NCI-H460 (cell line): ENCODE measurements around the gene NFKBIA. TPM values are rescaled to one million over a fixed set of nuclear protein-coding genes. Genes with fewer than 3 reads are reported as not detected.
A peak's percentile ranks its signal among the peaks of the same experiment; 100 is the strongest.
"Not testable (repeated sequence)": the region's sequence is repeated elsewhere in the genome, so short reads cannot be mapped to it uniquely, and the experiment has no call there.

Experiments
- DNase-seq: peaks from one replicate; pipeline ENCODE4 v3.0.0-alpha.2; 2016; ENCODE audit warnings: low read depth; ENCODE audit errors: extremely low read depth
- total RNA-seq: library from RNA; depleted of rRNA; stranded (reverse); fragments of >200 nt; shearing (Covaris generic); gene quantifications from 2 replicates; pipeline ENCODE4 v1.2.3, GENCODE V29; 2014

The NFKBIA gene
- total RNA-seq, 1 experiment from 2014 or later = 63.3 TPM

DNA sequence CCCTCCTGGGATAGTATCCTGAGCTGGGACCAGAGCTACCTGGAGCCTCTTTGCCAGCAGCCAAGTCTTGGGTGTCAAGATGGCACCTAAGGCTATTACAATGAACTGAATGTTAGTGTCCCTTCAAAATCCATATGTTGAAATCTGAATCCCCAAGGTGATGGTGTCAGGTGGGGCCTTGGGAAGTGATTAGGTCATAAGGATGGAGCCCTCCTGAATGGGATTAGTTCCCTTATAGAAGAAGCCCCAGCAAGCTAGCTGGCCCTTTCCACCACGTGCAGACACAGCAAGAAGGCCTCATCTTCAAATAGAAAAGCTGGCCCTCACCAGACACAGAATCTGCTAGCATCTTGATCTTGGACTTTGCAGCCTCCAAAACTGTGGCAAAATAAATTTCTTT, 12.4 kb downstream of the NFKBIA start:
- DNase-seq = no peak

DNA sequence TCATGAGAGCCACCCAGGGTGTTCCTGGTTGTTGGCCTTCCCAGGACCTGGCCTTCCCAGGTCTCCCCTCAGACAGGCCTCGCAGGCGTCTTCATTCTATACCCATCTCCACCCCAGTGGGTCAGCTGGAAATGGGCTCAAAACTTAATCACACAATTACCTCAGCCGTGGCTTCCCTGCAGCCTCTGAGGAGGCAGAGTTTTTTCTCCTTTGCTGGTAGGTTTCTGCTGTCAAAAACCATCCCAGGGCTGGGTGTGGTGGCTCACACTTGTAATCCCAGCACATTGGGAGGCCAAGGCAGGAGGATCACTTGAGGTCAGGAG, 13.2 kb downstream of the NFKBIA start:
- no peak for DNase-seq

DNA sequence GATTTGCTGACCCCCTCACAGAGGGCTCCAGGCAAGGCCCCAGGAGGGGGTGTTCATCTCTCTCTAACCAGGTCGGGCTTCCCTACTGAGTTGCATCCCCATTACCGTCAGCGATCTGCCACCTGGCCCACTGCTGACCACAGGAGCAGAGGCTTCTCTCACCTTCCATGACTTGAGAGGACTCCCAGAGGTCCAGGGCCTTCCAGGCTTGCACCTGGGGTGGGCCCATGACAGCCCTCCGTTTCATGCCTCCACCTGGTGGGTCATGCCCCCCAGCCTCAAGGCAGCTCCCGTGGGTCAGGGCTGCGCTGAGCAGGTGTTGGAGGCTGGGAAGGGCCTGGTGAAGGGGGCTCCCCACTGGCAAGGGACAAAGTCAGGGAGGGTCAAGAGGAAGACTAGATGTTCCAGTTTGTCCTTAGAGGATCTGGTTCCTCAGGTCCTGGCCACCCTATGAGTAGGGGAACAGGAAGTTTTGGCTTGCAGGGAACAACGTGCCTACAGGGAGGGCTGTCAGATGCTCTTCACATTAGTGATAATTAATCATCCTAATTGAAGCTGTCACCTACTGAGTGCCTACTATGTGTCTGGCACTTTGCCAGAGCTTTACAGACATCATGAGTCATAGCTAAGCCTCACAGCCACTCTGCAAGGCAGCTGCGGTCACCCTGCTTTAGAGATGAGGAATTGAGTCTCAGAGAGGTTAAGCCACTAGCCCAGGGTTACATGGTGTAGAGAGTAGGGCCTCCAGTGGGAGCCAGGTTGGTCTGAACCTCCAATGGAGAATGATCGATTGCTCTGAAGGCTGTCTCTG, 13.8 kb downstream of the NFKBIA start:
- DNase-seq = no peak

DNA sequence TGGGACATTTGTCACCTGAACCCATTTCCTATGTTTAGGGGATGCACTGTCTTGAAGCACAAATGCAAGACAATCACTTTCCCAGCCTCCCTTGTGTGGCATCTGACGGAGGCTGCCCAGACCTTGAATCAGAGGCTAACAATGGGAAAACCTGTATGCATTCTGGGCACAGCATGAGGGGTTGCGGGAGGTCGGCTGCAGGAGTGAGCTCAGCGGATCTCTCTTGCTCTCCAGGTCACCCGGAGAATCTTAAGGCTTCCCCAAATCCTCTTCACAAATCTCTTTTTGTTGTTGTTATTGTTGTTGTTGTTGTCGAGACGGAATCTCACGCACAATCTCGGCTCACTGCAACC, 15.3 kb downstream of the NFKBIA start:
- DNase-seq = no peak

DNA sequence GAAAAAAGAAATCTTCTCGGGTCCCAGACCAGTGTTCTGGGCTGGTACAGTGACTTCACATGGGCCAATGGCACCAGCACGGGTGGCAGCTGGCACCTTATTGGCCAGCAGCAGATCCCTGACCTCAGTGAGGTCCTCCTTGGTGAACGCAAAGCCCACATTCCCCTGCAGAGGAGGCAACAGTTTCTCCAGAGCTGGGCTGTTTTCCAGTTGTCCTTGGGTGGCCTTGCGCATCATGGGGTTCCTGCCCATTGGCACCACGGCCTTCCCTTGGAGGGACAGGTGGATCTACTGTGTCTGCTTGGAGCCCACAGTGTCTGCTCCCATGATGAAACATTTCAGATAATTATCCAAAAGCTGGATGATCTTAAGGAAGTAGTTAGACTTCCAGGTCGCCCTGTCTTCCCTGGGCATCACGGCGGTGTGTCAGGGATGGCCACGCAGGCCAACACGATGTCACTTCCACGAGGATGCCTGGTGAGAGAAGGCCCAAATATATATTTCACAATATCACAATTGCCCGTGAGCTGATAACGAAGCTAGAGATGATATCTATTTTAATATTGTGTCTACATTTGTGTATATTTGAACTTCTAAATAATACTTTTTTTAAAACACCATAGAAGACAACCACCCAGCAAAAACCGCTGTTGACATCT, 15.8 kb downstream of the NFKBIA start:
- DNase-seq = no peak

DNA sequence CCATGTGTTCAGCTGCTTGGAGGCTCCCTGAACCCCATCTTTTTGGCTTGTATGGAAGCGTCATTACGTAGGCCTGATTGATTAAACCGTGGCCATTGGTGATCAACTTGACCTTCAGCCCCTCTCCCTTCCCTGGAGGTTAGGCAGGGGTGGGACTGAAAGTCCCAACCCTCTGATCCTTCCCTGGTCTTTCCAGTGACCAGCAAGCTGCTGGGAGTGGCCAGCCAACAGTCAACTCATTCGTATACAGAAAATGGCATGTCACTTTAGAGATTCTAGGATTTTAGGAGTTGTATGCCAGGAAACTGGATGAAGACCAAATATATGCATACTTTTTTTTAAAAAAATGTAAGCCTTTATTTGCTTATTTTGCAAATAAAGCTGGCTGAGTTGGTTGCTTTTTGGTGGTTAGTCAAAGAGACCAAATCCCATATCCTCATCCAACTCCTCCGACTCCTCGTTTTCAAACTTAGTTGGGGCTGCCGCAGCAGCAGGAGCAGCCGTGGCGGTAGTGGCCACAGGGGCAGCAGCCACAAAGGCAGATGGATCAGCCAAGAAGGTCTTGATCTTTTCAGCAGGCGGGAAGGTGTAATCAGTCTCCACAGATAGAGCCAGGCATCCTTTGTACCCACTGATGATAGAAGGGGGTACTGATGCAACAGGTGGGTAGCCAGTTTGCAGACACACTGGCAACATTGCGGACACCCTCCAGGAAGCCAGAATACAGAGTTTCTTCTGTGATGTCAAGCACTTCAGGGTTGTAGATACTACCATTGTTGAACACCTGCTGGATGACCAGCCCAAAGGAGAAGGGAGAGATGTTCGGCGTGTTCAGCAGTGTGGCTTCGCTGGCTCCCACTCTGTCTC, 16.6 kb downstream of the NFKBIA start:
- DNase-seq = no peak

DNA sequence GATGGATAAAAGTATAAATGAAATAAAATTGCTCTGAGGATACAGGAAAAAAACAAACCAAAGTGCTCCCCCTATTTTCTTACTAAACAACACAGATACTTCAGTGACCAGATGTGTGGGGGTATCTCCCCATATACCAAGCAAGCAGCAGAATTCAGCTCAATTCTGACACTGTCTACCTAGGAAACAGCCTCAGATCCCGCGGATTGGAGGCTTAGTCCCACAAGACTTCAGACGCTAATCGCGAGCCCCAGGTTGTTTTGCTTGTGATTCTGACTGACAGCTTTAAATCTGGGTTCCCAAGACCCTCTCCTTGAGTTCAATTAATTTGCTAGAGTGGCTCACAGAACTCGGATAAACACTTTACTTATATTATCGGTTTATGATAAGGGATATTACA, 17.3 kb downstream of the NFKBIA start:
- no peak for DNase-seq

DNA sequence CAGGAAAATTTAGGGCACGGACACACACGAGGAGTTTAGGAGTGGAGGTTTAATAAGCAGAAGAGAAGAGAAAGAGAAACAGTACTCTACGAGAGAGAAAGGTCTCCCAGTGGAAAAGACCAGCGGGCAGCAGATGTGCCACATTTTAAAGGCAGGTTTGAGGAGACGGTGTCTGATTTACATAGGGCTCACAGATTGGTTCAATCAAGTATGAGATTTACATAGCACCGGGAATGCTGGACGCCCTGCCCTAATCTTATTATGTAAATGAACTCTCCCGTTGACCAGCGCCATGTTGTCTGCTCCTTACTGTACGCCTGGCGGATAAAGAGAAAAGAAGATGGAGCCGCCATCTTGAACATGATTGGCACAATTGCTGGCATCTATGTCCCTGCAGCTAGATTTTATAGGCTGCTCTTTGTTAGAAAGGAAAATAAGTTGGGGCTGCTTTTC, 17.9 kb downstream of the NFKBIA start:
- no peak for DNase-seq

DNA sequence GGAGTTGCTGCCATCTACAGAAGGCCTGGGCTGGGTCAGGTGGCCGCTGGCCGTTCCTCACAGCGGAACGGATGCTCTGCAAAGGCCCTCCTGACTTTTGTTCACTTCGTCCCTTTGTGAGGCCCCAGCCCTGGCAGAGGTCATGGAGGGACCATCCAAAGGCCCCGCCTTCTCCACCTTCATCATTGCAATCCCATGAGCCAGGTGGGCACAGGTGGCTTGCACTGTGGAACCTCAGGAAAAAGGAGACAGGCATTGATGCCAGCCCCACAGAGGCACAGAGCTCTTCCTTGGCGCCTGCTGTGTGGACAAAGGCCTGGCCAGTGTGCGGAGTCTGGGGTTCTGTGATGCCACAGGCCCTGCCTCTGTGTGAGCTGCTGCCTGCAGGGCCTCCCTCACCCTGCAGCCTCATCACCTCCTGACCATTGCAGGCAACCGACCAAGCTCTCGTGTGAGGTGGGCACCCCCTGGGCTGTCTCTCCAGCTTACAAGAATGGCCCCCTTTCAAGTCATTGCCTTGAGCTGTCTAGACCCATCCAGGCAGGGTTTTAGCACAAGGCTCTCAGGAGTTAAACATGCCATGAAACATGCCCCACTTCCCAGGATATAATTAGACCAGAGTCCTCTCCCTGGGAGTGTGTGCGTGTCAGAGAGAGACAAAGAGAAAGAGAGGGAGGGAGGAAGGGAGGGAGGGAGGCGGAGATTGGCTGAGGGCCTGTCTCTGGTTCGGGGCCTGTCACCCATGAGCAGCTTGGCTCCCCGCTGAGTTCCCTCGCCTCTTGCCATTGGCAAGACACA, 19.3 kb downstream of the NFKBIA start:
- peak; percentile 58 for DNase-seq

DNA sequence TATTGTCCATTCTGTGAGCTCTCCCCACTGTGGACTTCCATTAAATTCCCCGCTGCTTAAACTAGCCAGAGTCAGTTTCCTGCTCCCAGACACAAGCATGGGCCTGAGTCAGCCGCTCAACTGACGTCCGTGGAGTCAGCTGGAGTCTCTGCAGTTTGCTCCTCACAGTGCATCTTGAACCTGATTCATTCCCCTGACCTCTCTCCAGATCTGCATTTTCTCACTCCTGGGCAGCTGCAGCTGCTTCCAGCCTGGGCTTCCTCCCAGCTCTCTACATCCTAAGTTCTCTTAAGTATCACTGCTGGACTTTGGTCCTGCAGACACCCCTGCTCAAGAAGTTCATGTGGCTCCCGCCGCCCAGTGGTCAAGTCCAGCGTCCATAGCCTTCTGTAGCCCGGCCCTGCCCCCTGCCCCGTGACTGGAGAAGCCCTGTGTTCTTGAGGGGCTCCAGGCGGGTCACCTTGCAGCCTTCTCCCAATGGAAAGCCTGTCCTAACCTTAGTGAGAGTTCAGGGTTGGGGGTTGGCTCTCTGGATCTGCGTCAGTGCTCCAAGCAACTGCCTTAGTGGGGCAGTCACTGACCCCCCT, 20.0 kb downstream of the NFKBIA start:
- DNase-seq = no peak

DNA sequence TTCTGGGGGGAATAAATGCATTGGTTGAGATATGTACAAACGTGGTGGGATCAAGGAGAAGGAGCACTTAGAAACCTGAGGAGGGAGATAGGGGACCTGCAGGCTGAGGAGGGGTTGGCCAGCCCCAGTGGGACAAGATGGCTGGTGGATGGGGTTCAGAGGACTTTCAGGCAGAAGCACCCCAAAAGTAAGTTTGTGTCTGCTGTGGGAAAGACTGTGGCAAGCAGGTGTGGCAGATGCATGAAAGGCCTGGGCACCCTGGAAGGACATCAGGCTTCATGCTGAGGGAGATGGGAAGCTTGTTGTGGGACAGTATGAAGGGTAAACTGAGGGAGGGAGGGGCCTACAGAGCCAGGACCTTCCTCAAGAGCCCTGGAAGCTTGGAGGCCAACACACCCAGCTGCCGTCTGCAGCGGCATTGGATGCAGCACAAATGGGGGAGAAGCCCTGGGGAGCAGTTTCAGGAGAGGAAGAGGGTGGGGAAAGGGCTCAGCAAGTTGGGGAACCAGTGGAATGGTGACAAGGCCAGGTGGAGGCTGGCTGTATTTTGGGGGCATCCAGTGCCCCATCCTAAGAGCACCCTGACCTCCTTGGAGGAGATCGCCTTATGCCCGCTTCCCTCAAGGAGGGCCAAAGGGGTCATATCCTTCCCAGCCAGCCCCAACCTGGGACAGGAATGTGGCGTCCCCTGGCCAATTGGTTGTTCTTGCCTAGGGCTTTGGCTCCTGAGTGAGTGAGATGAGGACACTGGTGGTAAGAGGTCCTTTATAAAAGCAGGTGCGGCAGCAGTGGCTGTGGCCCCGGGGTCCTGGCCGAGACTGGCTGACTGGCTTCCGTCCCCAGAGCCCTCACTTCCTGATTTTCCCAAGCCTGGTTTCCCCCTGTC, 20.7 kb downstream of the NFKBIA start:
- DNase-seq = no peak

DNA sequence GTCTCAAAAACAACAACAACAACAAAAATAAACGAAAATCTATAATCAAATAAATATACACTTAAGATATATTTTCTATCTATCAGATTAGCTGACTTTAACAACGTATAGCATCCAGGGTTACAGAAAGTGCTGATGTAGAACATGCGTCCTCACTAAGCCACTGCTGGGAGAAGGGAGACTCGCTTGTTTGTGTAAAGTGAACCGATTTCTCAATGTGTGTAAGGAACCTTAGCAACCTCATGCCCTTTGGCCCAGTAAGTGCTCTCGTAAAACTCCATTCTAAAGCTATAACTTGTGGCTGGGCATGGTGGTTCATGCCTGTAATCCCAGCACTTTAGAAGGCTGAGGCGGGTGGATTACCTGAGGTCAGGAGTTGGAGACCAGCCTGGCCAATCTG, 23.8 kb downstream of the NFKBIA start:
- no peak for DNase-seq

DNA sequence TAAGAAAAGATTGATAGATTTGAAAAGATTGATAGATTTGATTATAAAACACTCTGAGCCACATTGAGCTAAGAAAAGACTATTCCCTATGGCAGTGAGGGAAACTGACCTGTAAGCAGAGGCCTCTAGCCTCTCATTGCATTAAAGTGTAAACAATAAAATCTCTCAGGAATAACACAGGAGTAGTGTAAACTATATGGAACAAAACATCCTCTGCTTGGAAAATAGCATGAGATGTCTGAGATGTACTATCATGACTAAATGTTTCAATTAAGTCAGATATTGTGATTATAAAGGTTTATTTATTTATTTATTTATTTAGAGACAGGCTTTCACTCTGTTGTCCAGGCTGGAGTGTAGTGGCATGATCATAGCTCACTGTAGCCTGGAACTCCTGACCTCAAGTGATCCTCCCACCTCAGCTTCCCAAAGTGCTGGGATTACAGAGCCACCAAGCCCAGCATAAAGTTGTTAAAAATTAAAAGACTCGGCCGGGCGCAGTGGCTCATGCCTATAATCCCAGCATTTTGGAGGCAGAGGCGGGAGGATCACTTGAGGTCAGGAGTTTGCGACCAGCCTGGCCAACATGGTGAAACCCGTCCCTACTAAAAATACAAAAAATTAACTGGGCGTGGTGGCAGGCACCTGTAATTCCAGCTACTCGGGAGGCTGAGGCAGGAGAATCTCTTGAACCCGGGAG, 25.2 kb downstream of the NFKBIA start:
- not testable (repeated sequence) for DNase-seq

DNA sequence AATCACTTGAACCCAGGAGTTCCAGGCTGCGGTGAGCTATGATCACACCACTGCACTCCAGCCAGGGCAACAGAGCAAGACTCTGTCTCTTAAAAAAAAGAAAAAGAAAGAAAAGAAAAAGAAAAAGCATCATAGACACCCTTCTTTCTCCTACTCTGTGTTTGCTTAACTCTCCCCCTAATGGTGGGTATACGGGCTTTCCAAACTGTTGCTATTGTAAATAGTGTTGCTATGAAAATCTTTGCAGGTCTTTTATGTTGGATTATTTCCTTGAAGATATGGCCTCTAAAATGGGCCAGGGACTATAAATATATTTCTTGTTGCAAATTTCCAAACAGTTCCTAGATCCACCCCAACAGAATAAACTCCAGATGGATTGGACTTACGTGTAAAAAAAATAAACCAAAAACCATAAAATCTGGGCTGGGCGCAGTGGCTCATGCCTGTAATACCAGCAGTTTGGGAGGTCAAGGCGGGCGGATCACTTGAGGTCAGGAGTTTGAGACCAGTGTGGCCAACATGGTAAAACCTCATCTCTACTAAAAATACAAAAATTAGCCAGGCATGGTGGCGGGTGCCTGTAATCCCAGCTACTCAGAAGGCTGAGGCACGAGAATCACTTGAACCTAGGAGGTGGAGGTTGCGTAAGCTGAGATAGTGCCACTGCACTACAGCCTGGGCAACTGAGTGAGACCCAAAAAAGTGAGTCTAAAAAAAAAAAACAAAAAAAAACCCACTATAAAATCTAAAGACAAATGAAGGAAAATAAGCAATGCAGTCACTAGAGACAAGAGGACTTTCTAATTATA, 25.9 kb downstream of the NFKBIA start:
- no peak for DNase-seq

DNA sequence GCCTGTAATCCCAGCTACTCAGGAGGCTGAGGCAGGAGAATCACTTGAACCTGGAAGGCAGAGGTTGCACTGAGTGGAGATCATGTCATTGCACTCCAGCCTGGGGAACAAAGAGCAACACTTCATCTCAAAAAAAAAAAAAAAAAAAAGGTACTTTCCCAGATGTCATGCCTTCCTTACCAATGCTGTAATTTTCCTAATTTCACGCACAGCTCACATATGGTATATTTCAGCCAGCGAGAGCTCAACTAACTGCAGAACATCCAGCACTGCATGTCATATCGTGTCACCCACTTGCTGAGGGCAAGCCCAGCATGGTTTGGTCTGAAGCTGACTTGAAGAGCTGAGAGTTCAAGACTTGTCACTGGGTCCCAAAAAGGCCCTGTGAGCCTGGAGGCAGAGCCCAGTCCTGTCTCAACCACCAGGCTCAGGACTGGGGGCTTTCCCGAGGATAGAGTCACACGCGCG, 29.0 kb downstream of the NFKBIA start:
- DNase-seq = no peak

DNA sequence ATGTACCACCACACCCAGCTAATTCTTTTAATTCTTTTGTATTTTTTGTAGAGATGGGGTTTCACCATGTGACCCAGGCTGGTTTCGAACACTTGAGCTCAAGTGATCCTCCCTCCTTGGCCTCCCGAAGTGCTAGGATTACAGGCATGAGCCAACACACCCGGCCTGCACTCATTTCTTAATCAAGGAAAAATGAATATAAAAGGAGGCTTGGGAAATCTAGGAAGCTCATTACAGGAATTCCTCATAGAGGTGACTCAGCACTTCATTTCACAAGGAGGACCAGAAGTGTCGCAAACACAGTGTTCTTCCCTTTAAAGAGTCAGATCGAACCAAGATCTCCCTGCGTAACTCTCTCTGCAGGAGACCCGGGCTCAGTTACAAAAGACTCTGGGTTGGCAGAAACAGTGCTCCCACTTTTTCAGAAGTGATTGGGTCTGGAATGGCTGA, 30.3 kb downstream of the NFKBIA start:
- DNase-seq = peak; percentile 98

DNA sequence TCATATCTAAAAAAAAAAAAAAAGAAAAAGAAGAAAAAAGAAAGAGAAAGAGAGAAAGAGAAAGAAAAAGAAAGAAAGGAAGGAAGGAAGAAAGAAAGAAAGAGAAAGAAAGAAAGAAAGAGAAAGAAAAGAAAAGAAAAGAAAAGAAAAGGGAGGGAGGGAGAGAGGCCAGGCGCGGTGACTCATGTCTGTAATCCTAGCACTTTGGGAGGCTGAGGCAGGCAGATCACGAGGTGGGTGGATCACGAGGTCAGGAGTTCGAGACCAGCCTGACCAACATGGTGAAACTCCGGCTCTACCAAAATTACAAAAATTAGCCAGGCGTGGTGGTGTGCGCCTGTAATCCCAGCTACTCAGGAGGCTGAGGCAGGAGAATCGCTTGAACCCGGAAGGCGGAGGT, 31.3 kb downstream of the NFKBIA start:
- not testable (repeated sequence) for DNase-seq

DNA sequence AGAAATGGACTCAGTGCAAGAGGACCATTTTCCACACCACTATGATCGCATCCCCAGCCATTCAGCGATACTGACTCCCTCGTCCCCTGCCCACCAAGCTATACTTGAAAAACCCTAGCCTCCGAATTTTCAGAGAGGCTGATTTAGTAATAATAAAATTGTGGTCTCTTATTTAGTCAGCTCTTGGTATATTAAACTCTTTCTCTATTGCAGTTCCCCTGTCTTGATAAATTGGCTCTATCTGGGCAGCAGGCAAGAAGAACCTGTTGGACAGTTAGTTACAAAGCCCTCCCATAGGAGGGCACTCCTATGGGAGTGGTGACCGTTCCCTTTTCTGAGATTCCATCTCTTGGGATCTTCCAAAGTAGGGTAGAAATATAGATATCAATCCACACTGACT, 33.6 kb downstream of the NFKBIA start:
- no peak for DNase-seq
